K562 (cell line): ENCODE data around the gene GLYATL1B. TPM values are rescaled to one million over a fixed set of nuclear protein-coding genes. Genes with fewer than 3 reads are reported as not detected.

Experiments
- PYGO2 ChIP-seq: fragments of 450-650 bp; IDR thresholded peaks from 2 replicates; pipeline ENCODE4 v1.6.1; 2016; ENCODE audit warnings: mild to moderate bottlenecking, missing genetic modification characterization, moderate library complexity, missing compliant biosample characterization
- RFX7 ChIP-seq: fragments of 250-450 bp; sonication (Bioruptor Pico); IDR thresholded peaks from 2 replicates; pipeline ENCODE4 v1.5.1; 2021; ENCODE audit warnings: mild to moderate bottlenecking
- SMAD4 ChIP-seq: fragments of 250-450 bp; sonication (Bioruptor Pico); conservative IDR thresholded peaks from 2 replicates; pipeline ENCODE4 v1.8.0; 2021; ENCODE audit warnings: inconsistent platforms, mild to moderate bottlenecking, moderate library complexity
- TSC22D4 ChIP-seq: fragments of 450-650 bp; IDR thresholded peaks from 2 replicates; pipeline ENCODE4 v1.6.1; 2016; ENCODE audit warnings: missing genetic modification characterization, missing biosample characterization, control low read depth
- ZBTB7A ChIP-seq: IDR thresholded peaks from 2 replicates; pipeline ENCODE4 v1.6.1; 2011; ENCODE audit warnings: low read depth, mild to moderate bottlenecking, low read length, moderate library complexity, borderline replicate concordance; ENCODE audit not compliant: control insufficient read depth
- ZMIZ1 ChIP-seq, 2 experiments: fragments of 150-350 bp in 1 of 2; IDR thresholded peaks; 2 replicates each; pipeline ENCODE4 v1.6.1; 2012 to 2016; ENCODE audit warnings: low read depth in 2 of 2, low read length in 2 of 2, mild to moderate bottlenecking in 1 of 2, moderate library complexity in 1 of 2
- ZNF318 ChIP-seq, 2 experiments: fragments of 450-650 bp; IDR thresholded peaks; 2 replicates each; pipeline ENCODE4 v1.6.1; 2016; ENCODE audit warnings: mild to moderate bottlenecking in 2 of 2, borderline replicate concordance in 1 of 2, low read depth in 1 of 2, moderate library complexity in 1 of 2
- ZNF583 ChIP-seq: fragments of 250-450 bp; sonication (Bioruptor Pico); IDR thresholded peaks from 2 replicates; pipeline ENCODE4 v1.4.0; 2020
- polyA plus RNA-seq, 8 experiments: library from polyadenylated mRNA; depleted of rRNA in 4 of 8; stranded (reverse) in 5 of 8; unstranded in 3 of 8; fragments of >200 nt; fragmentation: Nextera tagmentation in 2 of 8; fragmentation: Illumina TruSeq in 1 of 8; extraction: Ambion mirVana in 2 of 8; extraction: Trizol in 1 of 8; gene quantifications; 2 replicates each; pipeline versions ENCODE4 v1.2.1 to v1.2.3, GENCODE V29; 2011 to 2014; ENCODE audit warnings: inconsistent platforms in 1 of 8, missing spikeins in 1 of 8
- total RNA-seq, 7 experiments: library from RNA; depleted of rRNA in 6 of 7; stranded (reverse); fragments of >200 nt in 6 of 7; fragmentation: Illumina TruSeq in 2 of 7; extraction: Trizol in 2 of 7; gene quantifications; 2 replicates each; pipeline versions ENCODE4 v1.2.1 to v1.2.3, GENCODE V29; 2011 to 2021; ENCODE audit warnings: low replicate concordance in 1 of 7
- TF ChIP-seq, protein P1 (sequence below): fragments of 150-350 bp; IDR thresholded peaks from 2 replicates; pipeline ENCODE4 v1.6.1; 2014; ENCODE audit warnings: low read depth, mild to moderate bottlenecking, low read length, borderline replicate concordance

The GLYATL1B gene
- total and polyA plus RNA-seq, 9 of the 15 experiments (the other 6 are each of a cell fraction or from before 2014, with no cell fraction given) = not detected

GRCh38 chr11:59142530-59143507 is 56.7 kb downstream of the GLYATL1B start, which contains the start of gene FAM111A (continued):
- peak in 1 of 2 experiments; percentile 59; a peak in 1 of 4 replicates for TF ChIP-seq ZNF318 (IDR thresholded peaks at IDR 0.05; ENCODE audit: borderline replicate concordance in 1 of 2, low read depth in 1 of 2)
- TF ChIP-seq TSC22D4 (tag) = no peak
- TF ChIP-seq RFX7 (CRISPR knock-in tag) = no peak
- TF ChIP-seq ZBTB7A = peak; percentile 55; the same call in 1 of the 2 replicates
- TF ChIP-seq PYGO2 (tag) = no peak
- no peak for TF ChIP-seq ZMIZ1 (IDR thresholded peaks at IDR 0.05; ENCODE audit: low read depth in 2 of 2, low read length in 2 of 2)
- TF ChIP-seq ZNF583 (CRISPR knock-in tag) = peak; percentile 42; the same call in 1 of the 2 replicates
- TF ChIP-seq, protein P1, sequence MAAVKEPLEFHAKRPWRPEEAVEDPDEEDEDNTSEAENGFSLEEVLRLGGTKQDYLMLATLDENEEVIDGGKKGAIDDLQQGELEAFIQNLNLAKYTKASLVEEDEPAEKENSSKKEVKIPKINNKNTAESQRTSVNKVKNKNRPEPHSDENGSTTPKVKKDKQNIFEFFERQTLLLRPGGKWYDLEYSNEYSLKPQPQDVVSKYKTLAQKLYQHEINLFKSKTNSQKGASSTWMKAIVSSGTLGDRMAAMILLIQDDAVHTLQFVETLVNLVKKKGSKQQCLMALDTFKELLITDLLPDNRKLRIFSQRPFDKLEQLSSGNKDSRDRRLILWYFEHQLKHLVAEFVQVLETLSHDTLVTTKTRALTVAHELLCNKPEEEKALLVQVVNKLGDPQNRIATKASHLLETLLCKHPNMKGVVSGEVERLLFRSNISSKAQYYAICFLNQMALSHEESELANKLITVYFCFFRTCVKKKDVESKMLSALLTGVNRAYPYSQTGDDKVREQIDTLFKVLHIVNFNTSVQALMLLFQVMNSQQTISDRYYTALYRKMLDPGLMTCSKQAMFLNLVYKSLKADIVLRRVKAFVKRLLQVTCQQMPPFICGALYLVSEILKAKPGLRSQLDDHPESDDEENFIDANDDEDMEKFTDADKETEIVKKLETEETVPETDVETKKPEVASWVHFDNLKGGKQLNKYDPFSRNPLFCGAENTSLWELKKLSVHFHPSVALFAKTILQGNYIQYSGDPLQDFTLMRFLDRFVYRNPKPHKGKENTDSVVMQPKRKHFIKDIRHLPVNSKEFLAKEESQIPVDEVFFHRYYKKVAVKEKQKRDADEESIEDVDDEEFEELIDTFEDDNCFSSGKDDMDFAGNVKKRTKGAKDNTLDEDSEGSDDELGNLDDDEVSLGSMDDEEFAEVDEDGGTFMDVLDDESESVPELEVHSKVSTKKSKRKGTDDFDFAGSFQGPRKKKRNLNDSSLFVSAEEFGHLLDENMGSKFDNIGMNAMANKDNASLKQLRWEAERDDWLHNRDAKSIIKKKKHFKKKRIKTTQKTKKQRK = no peak
- TF ChIP-seq SMAD4 (CRISPR knock-in tag) = 0 out of 2 replicates have a peak, but pooled peaks have one; percentile 47
